NCI-H1048 (cell line): ENCODE results near the gene ASPSCR1.
"Not testable (repeated sequence)": the region's sequence is repeated elsewhere in the genome, so short reads cannot be mapped to it uniquely, and the experiment has no call there.

ENCODE experiments used
- DNase-seq: peaks from one replicate; lab custom pipeline; 2025; lab: John Stamatoyannopoulos, UW

The ASPSCR1 gene

DNA sequence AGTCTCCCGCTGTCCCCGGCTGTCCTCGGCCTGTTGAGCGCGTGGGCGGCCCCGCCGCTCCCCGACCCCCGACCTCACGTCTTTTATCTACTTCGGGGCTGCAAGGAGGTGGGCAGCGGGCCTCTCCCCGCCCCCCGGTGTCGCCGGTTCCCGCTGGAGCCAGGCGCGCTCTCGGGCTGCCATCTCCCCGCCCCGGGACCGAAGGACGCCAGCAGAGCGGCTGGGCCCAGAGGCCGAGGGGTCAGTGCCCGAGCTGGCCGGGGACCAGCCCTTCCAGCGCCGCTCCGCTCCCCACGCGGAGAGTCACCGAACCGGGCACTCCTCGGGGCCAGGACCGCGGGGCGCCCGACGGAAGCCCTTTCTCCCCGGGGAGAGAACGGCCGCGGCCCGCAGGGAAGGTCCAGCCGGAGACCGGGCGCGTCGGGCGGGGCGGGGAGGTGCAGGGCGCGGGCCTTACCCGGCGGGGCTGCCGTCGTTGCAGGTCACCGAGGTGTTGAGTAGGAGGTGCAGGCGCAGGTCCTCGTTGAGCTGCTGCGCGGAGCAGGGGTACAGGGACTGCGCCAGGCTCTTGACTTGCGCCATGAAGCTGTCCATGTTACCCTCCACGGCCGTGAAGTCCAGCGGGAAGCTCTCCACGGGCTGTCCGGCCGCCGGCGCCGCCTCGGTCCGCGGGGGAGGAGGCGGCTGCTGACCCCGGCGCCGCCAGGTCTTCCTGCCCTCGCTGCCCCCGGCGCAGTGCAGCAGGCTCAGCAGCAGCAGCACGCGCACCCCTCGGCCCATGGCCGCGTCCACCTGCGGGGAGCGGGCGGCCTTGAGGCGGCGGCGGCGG lies 17.1 kb upstream of the ASPSCR1 start:
- DNase-seq = no peak

- no peak for DNase-seq
Measured at GRCh38 chr17:81961087-81961511, 16.3 kb upstream of the ASPSCR1 start, which contains the start of gene NOTUM. TSS of gene NOTUM (minus strand) at chr17:81961187. CDS start at chr17:81960909, 278 bp downstream.

DNA sequence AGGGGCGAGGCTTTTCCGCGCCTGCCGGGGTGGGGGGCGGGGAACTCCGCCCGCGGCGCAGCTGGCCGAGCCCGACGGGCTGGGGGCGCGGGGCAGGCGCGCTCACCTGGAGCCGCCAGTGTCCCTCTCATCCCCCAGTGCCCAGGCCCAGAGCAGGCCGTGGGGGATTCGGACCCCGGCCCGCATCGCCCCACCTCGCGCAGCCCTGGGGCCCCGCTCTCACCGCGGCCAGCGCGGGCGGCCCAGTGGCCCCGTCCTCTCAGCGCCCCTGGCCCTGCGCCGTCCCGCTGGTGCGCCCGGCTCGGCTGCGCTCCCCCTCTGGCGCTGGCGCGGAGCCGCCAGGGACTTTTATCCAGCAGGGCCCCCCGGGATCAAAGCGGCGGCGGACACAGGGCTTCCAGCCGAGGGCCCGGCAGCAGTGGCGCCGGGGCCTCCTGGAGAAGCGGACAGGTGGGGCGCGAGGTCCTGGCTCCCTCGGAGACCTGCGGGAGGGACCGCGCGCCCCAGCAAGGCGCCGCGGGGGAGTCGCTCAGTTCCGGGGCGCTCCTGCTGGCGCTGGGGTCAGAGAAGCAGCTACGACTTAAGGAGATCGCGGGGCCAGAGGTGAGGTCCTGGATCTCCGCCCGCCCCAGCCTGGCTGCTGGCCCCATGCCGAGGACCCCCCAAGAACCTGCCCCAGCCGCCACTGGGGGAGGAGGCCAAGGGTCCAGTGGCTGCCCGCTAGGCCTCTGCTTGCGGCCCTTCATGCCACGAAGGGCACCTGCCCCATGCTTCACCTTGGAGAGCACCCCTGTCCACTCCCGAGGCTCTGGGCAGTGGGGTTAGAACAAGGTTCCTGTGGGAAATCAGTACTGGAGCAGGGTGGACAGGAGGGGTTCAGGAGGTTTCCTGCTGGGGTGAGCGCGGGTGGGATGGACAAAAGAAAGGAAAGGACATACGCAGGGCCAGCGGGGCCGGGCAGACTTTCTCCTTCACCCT lies 15.6 kb upstream of the ASPSCR1 start:
- DNase-seq = no peak

DNA sequence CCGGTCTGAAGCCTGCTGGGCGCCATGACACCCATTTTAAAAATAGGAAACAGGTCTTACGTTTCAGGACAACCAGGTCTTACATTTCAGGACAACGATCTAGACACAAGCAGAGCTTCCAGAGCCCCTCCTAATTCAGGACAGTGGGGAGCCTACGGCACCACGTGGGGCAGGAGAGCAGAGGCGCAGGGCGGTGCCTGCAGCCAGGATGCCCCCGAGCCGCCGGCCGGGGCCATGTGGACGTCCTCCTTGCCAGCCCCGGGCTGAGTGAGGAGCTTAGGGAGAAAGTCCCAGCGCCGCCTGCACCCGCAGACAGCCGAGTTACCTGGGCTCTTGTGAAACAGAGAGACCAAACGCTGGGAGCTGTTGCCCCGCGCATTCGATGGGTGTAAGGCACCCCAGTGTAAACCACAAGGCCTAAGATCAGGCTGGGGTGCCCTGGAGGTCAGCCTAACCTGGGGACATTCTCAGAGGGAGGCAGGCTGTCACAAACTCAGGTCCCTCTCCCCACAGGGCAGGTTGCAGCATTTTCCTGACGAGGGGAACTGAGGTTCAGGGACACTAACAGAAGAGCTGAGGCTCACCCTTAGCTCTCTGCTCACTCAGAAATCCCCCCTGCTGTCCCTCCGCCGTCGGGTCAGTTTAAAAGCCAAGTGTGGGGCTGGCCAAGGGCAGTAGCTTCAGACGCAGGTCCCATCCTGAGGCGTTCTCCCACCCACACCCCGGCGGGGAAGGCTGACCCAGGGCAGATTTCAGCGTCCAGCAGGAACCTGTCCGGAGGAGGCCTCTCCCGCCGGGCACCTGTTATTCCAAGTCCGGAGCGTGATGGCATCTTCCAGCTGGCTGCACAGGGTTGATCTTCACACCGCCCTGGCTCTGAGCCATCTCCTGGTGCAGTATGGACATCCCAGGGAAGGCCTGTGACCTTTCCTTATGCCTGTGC lies 14.7 kb upstream of the ASPSCR1 start:
- DNase-seq = no peak

GRCh38 chr17:81964081-81964849 lies 13.2 kb upstream of the ASPSCR1 start:
- DNase-seq = no peak

- DNase-seq = no peak
Measured at GRCh38 chr17:81966343-81967243, 10.8 kb upstream of the ASPSCR1 start.

DNA sequence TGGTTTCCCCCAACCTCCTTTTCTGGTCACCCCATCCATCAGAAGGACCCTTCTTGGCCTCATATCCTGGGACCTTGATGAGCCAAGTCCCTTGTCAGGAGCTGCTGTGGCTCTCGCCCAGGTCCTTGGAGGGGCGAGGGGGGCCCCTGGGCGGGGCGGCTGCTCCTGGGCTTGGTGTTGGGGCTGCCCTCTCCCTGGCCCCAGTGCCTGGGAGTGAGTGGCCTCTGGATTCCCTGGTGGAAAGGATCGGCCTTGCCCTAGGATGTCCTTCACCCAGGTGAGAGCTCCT lies 10.2 kb upstream of the ASPSCR1 start:
- DNase-seq = no peak

DNA sequence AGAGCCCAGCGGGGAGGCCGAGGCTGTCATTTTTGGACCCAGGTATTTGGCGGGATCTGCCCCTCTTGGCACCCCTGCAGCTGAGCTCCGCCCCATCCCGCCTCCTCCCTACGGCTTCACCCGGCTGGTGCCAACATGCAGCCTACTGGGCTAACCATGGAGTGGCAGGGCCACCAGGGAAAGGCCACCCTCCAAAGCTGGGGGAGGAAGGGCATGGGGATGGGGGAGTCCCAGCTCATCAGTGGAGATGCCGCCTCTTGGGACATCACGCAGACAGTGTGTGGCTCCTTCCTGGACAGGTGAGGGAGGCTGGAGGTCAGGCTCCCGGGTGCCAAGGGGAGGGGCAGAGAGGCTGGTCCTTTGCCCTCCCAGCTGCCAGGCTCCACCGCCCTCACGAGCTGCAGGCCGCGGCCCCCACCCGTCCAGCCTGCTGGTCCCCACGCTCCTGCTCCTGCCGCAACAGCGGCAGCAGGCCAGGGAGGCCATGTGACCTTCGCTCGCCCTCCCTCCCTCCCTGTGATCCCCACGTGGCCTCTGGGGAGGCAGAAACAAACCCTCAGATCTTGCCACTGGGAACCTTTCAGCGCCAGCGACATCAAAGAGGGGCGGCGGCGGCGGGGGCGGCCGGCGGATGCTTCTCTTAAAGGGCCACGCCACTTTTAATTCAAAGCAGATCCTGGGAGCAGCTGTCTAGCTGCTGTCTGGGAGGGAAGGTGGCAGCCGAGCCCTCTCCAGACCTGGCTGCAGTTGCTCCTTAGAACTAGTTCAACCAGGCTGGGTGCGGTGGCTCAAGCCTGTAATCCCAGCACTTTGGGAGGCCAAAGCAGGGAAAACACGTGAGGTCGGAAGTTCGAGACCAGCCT lies 9.7 kb upstream of the ASPSCR1 start:
- DNase-seq = no peak

DNA sequence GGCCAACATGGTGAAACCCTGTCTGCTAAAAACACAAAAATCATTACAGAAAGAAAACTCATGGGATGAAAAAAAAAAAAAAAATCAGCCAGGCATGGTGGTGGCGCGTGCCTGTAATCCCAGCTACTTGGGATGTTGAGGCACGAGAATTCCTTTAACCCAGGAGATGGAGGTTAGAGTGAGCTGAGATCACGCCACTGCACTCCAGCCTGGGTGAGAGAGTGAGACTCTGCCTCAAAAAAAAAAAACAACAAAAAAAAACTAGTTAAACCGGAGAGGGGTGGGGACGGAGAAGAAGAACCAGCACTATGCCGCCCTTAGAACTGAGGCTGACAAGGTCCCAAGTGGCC lies 9.1 kb upstream of the ASPSCR1 start:
- no peak for DNase-seq

- DNase-seq = no peak
Measured at GRCh38 chr17:81968850-81969812, 8.3 kb upstream of the ASPSCR1 start.

DNA sequence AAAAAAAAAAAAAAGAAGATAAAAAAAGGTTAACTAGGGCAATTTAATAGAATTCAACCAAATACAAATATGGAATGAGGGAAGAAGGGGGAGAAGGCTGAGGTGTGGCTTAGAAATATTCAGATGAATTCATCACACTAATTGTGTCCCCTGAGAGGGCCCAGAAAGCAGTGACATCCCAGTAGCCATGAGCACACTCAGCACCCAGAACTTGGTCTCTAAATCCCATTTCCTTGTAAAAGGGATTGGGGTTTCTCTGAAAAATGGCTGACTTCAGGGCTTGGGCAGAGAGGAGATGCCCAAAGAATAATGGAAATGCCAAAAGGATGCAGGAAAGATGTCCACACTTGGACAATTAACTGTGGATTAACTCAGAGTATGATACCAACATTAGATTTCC lies 4.0 kb upstream of the ASPSCR1 start:
- no peak for DNase-seq

- DNase-seq = no peak
Measured at GRCh38 chr17:81976332-81977210, 858 bp upstream of the ASPSCR1 start.

GRCh38 chr17:81978524-81979298 lies 1.3 kb downstream of the ASPSCR1 start:
- no peak for DNase-seq

DNA sequence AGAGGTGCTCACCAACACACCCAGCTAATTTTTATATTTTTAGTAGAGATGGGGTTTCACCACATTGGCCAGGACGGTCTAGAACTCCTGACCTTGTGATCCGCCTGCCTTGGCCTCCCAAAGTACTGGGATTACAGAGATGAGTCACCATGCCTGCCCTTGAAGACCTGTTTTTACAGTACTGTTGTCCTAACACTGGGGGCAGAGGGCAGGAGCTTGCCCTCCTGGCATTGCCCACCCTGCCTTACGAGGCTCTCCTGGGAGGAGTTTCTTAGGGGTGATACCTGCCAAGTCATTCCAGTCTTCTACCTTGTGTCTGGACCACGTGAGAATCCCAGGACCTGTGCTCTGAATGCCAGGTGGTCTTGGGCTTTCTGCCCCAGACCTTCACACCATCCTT lies 2.7 kb downstream of the ASPSCR1 start:
- no peak for DNase-seq

DNA sequence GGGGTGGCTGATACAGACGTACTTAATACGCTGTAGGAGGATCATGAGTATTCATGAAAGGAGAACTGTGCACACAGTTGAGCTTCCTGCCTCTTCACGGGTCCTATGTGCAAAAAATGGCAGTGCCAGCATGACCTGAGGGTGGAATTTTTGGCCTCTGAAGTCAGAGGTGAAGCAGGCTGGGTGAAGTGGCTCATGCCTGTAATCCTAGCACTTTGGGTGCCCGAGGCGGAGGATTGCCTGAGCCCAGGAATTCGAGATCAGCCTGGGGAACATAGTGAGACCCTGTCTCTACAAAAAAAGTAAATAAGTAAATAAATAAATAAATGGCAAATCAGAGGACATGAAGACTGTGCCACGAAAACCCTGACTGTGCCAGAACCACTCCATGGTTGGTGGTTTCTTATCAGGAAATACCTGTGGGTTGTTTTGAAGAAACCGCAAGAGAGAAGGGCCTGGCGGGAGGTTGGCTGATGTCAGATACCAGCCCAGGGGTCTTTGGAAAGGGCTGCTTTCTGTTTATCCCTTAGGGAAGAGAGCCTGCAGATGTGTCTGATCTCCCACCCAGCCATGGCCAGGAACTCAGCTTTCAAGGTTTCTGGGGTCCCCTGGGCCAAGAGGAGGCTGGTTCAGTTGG lies 3.4 kb downstream of the ASPSCR1 start:
- no peak for DNase-seq

GRCh38 chr17:81981511-81981910 lies 4.1 kb downstream of the ASPSCR1 start:
- DNase-seq = not testable (repeated sequence)
